Mammary epithelial cell (primary cell): ENCODE measurements around the gene MUC13.

Experiments
- CTCF ChIP-seq, 2 donors: IDR thresholded peaks in 1 of 2; conservative IDR thresholded peaks in 1 of 2; 2 replicates each; pipeline ENCODE4 v1.5.1; 2011 to 2012; ENCODE audit warnings: inconsistent platforms in 2 of 2, low read length in 2 of 2, mild to moderate bottlenecking in 2 of 2, control low read depth in 1 of 2, low read depth in 1 of 2; ENCODE audit not compliant: insufficient read depth in 1 of 2; ENCODE audit errors: extremely low read depth in 1 of 2
- EZH2 ChIP-seq: IDR thresholded peaks from 2 replicates; pipeline ENCODE4 v1.6.1; 2012; ENCODE audit warnings: low read length, inconsistent platforms, borderline replicate concordance

- no peak for TF ChIP-seq CTCF (conservative IDR thresholded peaks at IDR 0.05 in 1 of 2, IDR thresholded peaks at IDR 0.05 in 1 of 2; ENCODE audit: extremely low read depth in 1 of 2, insufficient read depth in 1 of 2, low read depth in 1 of 2, low read length in 2 of 2)
- no peak for TF ChIP-seq EZH2
Observed at GRCh38 chr3:124887932-124888298, 46.6 kb downstream of the MUC13 start.
